CD14-positive monocyte (primary cell): ENCODE data around the gene WNT3. TPM values are rescaled to one million over a fixed set of nuclear protein-coding genes. Genes with fewer than 3 reads are reported as not detected.

Source experiments
- DNase-seq, 3 donors: peaks; one replicate each; pipeline ENCODE4 v3.0.0-alpha.2; 2011 to 2022
- H2AFZ ChIP-seq: 2 replicates; pipeline ENCODE4 v1.6.0; 2012; ENCODE audit warnings: mild to moderate bottlenecking, low read depth, low read length, inconsistent platforms; ENCODE audit not compliant: insufficient read depth, poor library complexity, severe bottlenecking
- H3K27ac ChIP-seq, 2 donors: 1 replicate in 1 of 2; 2 replicates in 1 of 2; pipeline ENCODE4 v1.5.1; 2012 to 2013; ENCODE audit warnings: low read length in 2 of 2, control low read depth in 1 of 2, inconsistent platforms in 1 of 2, low read depth in 1 of 2, mild to moderate bottlenecking in 1 of 2
- H3K27me3 ChIP-seq, 2 donors: one replicate each; pipeline versions ENCODE4 v1.6.0 to v1.6.1; 2011 to 2013; ENCODE audit warnings: low read length in 2 of 2; ENCODE audit not compliant: control insufficient read depth in 2 of 2, insufficient read depth in 2 of 2
- H3K36me3 ChIP-seq, 2 donors: replicated peaks in 1 of 2; 1 replicate in 1 of 2; 2 replicates in 1 of 2; pipeline versions ENCODE4 v1.5.1 to v1.6.1; 2012 to 2013; ENCODE audit warnings: low read length in 2 of 2, control low read depth in 1 of 2, inconsistent platforms in 1 of 2, mild to moderate bottlenecking in 1 of 2; ENCODE audit not compliant: insufficient read depth in 2 of 2, control insufficient read depth in 1 of 2
- H3K4me1 ChIP-seq, 2 donors: 1 replicate in 1 of 2; 2 replicates in 1 of 2; pipeline versions ENCODE4 v1.5.1 to v1.6.1; 2012 to 2013; ENCODE audit warnings: low read length in 2 of 2, control low read depth in 1 of 2, inconsistent platforms in 1 of 2, mild to moderate bottlenecking in 1 of 2, moderate library complexity in 1 of 2; ENCODE audit not compliant: insufficient read depth in 2 of 2, control insufficient read depth in 1 of 2
- H3K4me2 ChIP-seq: replicated peaks from 2 replicates; pipeline ENCODE3; 2012; ENCODE audit warnings: low read length, moderate library complexity, mild to moderate bottlenecking; ENCODE audit not compliant: poor library complexity, severe bottlenecking; ENCODE audit errors: extremely low read depth
- H3K4me3 ChIP-seq, 3 experiments: fragments of 200-600 bp in 1 of 3; sonication (generic) in 1 of 3; replicated peaks in 1 of 3; 1 replicate in 2 of 3; 2 replicates in 1 of 3; pipeline ENCODE4 v1.5.1; 2011 to 2013; ENCODE audit warnings: low read length in 3 of 3, mild to moderate bottlenecking in 3 of 3, control low read depth in 2 of 3, low read depth in 2 of 3, inconsistent platforms in 1 of 3, moderate library complexity in 1 of 3
- H3K79me2 ChIP-seq: 2 replicates; pipeline ENCODE4 v1.6.0; 2012; ENCODE audit warnings: mild to moderate bottlenecking, control low read depth, inconsistent platforms, low read length, moderate library complexity; ENCODE audit not compliant: insufficient read depth
- H3K9ac ChIP-seq: 2 replicates; pipeline ENCODE4 v1.6.0; 2017; ENCODE audit warnings: low read length, mild to moderate bottlenecking; ENCODE audit not compliant: insufficient read depth, poor library complexity, severe bottlenecking
- H3K9me3 ChIP-seq, 2 donors: replicated peaks in 1 of 2; 1 replicate in 1 of 2; 2 replicates in 1 of 2; pipeline versions ENCODE4 v1.5.1 to v1.6.1; 2012 to 2013; ENCODE audit warnings: low read length in 2 of 2, control low read depth in 1 of 2; ENCODE audit not compliant: control insufficient read depth in 1 of 2, insufficient read depth in 1 of 2
- H4K20me1 ChIP-seq: 2 replicates; pipeline ENCODE4 v1.6.0; 2012; ENCODE audit warnings: mild to moderate bottlenecking, low read length, control low read depth, moderate library complexity; ENCODE audit not compliant: insufficient read depth
- H3K27ac Mint-ChIP-seq, 7 donors: one replicate each; pipeline ENCODE4 v1.8.0; 2020; ENCODE audit warnings: mild to moderate bottlenecking in 7 of 7, mixed read lengths in 7 of 7, moderate library complexity in 6 of 7, inconsistent platforms in 2 of 7
- H3K27me3 Mint-ChIP-seq, 3 donors: one replicate each; pipeline ENCODE4 v1.8.0; 2021 to 2022; ENCODE audit warnings: low read depth in 3 of 3, mild to moderate bottlenecking in 3 of 3, mixed read lengths in 3 of 3, moderate library complexity in 3 of 3, inconsistent platforms in 1 of 3
- H3K36me3 Mint-ChIP-seq, 2 donors: one replicate each; pipeline ENCODE4 v1.8.0; 2020; ENCODE audit warnings: mixed read lengths in 2 of 2, inconsistent platforms in 1 of 2, mild to moderate bottlenecking in 1 of 2
- H3K4me1 Mint-ChIP-seq: one replicate; pipeline ENCODE4 v1.8.0; 2020; ENCODE audit warnings: mild to moderate bottlenecking, mixed read lengths
- H3K4me3 Mint-ChIP-seq, 2 donors: one replicate each; pipeline ENCODE4 v1.8.0; 2020; ENCODE audit warnings: mild to moderate bottlenecking in 2 of 2, mixed read lengths in 2 of 2, moderate library complexity in 1 of 2
- H3K9me3 Mint-ChIP-seq, 7 donors: one replicate each; pipeline ENCODE4 v1.8.0; 2020 to 2022; ENCODE audit warnings: mixed read lengths in 7 of 7, mild to moderate bottlenecking in 6 of 7, moderate library complexity in 6 of 7, inconsistent platforms in 2 of 7
- WGBS: methylation state at CpG from one replicate; pipeline ENCODE4 v1.1.5; 2013; ENCODE audit warnings: missing lambda C conversion rate; ENCODE audit not compliant: insufficient coverage; 5-methylcytosine and 5-hydroxymethylcytosine counted together
- intact Hi-C, 2 donors: fragments of 100-400 bp; cut with micrococcal nuclease; formaldehyde crosslinking; loops; one replicate each; pipeline versions ENCODE4 v1.15.0 to v1.15.1; 2023
- polyA plus RNA-seq, 3 donors: library from polyadenylated mRNA; depleted of rRNA in 1 of 3; unstranded in 2 of 3; stranded (reverse) in 1 of 3; fragments of 300-500 nt in 2 of 3; fragments of >200 nt in 1 of 3; fragmentation: Illumina TruSeq in 2 of 3; gene quantifications; 1 replicate in 2 of 3; 2 replicates in 1 of 3; pipeline ENCODE4 v1.2.3, GENCODE V29; 2012 to 2021
- TF ChIP-seq, protein P1 (sequence below): fragments of 200-600 bp; IDR thresholded peaks from one replicate; pipeline ENCODE4 v1.8.0; 2022; ENCODE audit warnings: antibody characterized with exemption, mild to moderate bottlenecking

WNT3 gene
- polyA plus RNA-seq, 3 donors: 0.01 TPM; not detected in 2

- Mint-ChIP-seq H3K4me3 (no peak overlapping the region), H3K27me3 (peaks cover 18 to 22% (median 22%) of the 10 kb centered on the region in 3 donors), H3K27ac (no peak overlapping the region), H3K36me3 (peaks cover 6 to 19% of the 10 kb centered on the region in 2 donors), H3K9me3 (peaks cover 0 to under 1% (median 0%) of the 10 kb centered on the region in 7 donors), H3K4me1 (no peaks in the 10 kb centered on the region)
- TF ChIP-seq, protein P1, sequence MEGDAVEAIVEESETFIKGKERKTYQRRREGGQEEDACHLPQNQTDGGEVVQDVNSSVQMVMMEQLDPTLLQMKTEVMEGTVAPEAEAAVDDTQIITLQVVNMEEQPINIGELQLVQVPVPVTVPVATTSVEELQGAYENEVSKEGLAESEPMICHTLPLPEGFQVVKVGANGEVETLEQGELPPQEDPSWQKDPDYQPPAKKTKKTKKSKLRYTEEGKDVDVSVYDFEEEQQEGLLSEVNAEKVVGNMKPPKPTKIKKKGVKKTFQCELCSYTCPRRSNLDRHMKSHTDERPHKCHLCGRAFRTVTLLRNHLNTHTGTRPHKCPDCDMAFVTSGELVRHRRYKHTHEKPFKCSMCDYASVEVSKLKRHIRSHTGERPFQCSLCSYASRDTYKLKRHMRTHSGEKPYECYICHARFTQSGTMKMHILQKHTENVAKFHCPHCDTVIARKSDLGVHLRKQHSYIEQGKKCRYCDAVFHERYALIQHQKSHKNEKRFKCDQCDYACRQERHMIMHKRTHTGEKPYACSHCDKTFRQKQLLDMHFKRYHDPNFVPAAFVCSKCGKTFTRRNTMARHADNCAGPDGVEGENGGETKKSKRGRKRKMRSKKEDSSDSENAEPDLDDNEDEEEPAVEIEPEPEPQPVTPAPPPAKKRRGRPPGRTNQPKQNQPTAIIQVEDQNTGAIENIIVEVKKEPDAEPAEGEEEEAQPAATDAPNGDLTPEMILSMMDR: no peak
- H3K79me2 ChIP-seq: no peaks in the 10 kb centered on the region
- peaks cover under 1 to 11% of the 10 kb centered on the region in 2 donors for H3K27me3 ChIP-seq
- no peak overlapping the region for H3K27ac ChIP-seq
- no peak overlapping the region for H3K4me2 ChIP-seq
- intact Hi-C loops: no loop called here
- no peak for DNase-seq
- no peak overlapping the region for H2AFZ ChIP-seq
- H3K4me3 ChIP-seq: no peak overlapping the region
- H4K20me1 ChIP-seq: no peaks in the 10 kb centered on the region
- no peak overlapping the region for H3K9ac ChIP-seq
- H3K4me1 ChIP-seq: no peaks in the 10 kb centered on the region
- WGBS: no CpG with 5 or more reads among the region's 12 CpGs
- H3K36me3 ChIP-seq: peaks cover under 1 to 10% of the 10 kb centered on the region in 2 donors
- peaks cover 0 to under 1% of the 10 kb centered on the region in 2 donors for H3K9me3 ChIP-seq
Observed at GRCh38 chr17:46764000-46764708, 54.3 kb downstream of the WNT3 start.

DNA sequence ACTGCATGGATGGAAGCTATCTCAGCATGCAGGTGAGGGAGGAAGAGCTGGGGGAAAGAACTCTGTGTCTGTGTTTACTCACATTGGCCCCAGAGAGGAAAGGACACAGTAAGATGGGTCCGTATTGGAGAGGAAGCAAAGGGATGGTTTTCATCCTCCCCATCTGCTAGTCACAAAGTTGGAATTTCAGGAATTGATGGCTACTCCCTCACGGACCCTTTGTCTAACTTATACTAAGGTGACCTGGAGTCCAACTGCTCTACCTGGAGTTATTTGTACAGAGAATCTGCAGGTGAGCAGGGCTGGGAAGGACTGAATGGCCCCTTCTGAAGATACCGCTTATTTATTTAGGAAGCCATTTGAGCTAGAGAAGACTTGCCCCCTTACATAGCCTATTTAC is 55.1 kb downstream of the WNT3 start:
- Histone ChIP-seq H2AFZ (no peak overlapping the region), H4K20me1 (no peaks in the 10 kb centered on the region), H3K27me3 (peaks cover 0 to 4% of the 10 kb centered on the region in 2 donors), H3K79me2 (no peaks in the 10 kb centered on the region), H3K9ac (no peak overlapping the region), H3K4me2 (no peak overlapping the region), H3K36me3 (peaks cover 7 to 18% of the 10 kb centered on the region in 2 donors), H3K27ac (no peak overlapping the region), H3K9me3 (no peaks in the 10 kb centered on the region), H3K4me3 (no peak overlapping the region), H3K4me1 (no peaks in the 10 kb centered on the region)
- WGBS: no CpG with 5 or more reads among the region's 3 CpGs
- intact Hi-C loops: no loop called here
- Mint-ChIP-seq H3K9me3 (no peaks in the 10 kb centered on the region), H3K36me3 (peaks cover 13 to 26% of the 10 kb centered on the region in 2 donors), H3K27ac (no peak overlapping the region), H3K27me3 (peaks cover 10 to 16% (median 14%) of the 10 kb centered on the region in 3 donors), H3K4me3 (no peak overlapping the region), H3K4me1 (no peaks in the 10 kb centered on the region)
- TF ChIP-seq, protein P1: no peak
- DNase-seq: no peak
